VCaP (cell line): Measurements from ENCODE around the gene TTLL1.

Experiments
- H3K27ac ChIP-seq: fragments of 450-650 bp; 2 replicates; pipeline ENCODE4 v1.5.1; 2017
- TF ChIP-seq, protein P1 (sequence below): fragments of 450-650 bp; conservative IDR thresholded peaks from 2 replicates; pipeline ENCODE4 v1.5.1; 2017; ENCODE audit warnings: mild to moderate bottlenecking, moderate library complexity

The TTLL1 gene

DNA sequence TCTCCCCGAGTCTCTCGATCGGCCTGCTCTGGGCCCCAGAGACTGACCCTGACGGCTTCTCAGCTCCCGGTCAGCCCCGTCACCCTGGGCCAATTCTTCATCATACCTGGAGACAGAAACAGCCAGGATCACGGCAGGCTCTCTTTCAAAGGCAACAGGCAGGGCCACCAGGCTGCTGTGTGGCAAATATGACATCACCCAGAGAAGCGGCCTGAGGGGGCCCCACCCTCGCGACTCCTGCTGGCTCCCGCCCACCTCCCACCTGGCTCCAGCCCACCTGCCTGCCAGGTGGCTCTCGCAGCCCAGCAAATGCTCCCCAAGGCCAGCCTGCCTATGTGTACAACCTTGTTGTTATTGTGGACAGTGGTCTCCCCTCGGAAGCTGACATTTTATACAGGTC is 49.4 kb downstream of the TTLL1 start:
- no peak overlapping the region for H3K27ac ChIP-seq
- TF ChIP-seq, protein P1, sequence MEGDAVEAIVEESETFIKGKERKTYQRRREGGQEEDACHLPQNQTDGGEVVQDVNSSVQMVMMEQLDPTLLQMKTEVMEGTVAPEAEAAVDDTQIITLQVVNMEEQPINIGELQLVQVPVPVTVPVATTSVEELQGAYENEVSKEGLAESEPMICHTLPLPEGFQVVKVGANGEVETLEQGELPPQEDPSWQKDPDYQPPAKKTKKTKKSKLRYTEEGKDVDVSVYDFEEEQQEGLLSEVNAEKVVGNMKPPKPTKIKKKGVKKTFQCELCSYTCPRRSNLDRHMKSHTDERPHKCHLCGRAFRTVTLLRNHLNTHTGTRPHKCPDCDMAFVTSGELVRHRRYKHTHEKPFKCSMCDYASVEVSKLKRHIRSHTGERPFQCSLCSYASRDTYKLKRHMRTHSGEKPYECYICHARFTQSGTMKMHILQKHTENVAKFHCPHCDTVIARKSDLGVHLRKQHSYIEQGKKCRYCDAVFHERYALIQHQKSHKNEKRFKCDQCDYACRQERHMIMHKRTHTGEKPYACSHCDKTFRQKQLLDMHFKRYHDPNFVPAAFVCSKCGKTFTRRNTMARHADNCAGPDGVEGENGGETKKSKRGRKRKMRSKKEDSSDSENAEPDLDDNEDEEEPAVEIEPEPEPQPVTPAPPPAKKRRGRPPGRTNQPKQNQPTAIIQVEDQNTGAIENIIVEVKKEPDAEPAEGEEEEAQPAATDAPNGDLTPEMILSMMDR = no peak

DNA sequence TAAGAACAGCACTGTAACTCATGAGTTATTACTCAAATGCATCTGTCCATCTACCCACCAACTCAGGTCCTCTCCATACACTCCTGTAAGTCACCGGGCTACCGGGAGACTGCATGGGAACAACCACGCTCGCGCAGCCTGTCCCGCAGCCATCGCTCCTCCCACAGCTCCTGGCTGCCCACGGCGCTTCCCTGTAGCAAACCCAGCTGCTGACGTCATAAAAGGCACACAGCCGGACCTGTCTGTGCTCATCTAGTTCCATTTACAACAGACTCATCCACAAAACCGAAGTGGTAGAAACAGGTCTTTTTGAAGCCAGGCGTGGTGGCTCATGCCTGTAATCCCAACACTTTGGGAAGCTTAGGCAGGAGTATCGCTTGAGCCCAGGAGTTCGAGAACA is 50.9 kb downstream of the TTLL1 start:
- no peak overlapping the region for H3K27ac ChIP-seq
- TF ChIP-seq, protein P1 = no peak

DNA sequence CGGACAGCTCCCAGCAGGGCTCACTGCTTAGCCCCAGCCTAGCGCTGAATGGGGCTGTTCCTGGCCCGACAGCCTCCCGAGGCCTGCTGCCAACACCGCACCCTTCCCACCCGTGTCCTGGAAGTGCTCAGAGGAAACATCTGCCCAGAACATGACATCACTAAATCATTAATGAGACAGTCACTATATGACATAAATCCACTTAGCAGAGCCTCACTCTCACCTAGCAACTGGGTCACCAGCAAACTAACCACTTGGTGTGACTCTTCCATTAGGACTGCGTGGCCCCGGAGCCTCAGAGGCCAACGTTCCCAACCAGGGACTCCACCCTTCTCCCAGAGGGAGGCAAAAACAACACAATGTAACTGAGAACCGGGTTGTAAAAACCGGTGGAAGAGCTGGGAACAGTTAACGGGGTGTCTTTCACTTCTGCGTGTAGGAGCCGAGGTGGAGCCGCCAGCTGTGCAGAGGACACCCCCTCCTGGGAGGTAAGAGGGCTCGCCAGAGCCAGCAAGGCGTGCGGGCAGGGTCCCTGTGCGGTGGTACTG is 52.8 kb downstream of the TTLL1 start:
- TF ChIP-seq, protein P1 = no peak
- H3K27ac ChIP-seq = no peak overlapping the region

DNA sequence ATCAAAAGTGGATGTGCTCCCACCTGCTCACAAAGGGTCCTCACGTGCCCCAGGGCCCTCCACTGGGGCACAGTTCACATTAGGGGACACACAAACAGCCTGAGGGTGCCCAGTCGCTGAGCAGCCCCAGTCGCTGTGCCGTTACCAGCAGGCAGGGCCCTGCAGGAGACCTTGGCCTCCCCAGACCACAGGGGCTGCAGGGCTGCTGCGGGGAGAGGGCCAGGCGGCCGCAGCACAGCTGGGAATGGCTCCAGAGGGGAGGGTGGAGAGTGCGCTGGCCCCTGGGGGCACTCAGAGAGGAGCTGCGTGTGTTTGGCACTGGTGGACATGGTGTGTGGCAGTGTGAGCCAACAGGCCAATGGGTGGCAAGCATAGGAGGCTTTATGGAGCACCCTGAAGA is 53.9 kb downstream of the TTLL1 start:
- H3K27ac ChIP-seq = no peak overlapping the region
- TF ChIP-seq, protein P1 = no peak

DNA sequence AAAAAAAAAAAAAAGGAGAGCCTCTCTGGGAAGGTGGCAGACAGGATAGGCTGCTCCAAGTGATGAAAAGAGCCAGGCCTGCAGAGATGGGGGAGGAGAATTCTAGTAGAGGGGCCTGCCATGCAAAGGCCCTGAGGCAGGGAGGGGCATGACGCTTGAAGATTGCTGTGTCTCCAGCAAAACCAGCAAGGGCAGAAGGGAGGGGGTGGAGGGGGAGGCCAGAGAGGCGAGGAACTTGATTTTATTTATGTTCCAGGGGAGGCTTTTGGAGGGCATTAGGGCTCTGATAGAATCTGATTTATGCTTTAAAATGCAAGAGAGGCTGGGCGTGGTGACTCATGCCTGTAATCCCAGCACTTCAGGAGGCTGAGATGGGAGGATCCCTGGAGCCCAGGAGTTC is 57.6 kb downstream of the TTLL1 start:
- TF ChIP-seq, protein P1 = no peak
- H3K27ac ChIP-seq = no peak overlapping the region

DNA sequence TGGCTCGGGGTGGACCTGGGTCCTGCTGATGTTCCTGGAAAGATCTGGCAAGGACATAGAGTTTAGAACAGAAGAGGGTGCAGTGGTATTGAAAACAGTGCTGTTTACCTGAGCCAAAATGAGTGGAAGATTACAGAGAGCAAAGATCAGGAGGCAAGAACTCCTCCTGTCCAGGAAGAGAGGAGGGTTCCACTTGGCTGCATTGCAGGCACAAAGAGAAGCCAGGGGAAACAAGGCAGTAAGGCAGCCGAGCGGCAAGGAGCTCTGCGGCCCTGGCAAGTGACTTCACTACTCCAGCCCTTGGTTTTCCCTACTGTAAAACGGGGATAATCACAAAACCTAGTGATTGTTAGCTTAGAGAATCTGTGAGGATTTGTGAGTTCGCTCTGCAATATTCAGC is 70.6 kb downstream of the TTLL1 start:
- TF ChIP-seq, protein P1 = no peak
- H3K27ac ChIP-seq = peak overlapping the region; percentile 83

DNA sequence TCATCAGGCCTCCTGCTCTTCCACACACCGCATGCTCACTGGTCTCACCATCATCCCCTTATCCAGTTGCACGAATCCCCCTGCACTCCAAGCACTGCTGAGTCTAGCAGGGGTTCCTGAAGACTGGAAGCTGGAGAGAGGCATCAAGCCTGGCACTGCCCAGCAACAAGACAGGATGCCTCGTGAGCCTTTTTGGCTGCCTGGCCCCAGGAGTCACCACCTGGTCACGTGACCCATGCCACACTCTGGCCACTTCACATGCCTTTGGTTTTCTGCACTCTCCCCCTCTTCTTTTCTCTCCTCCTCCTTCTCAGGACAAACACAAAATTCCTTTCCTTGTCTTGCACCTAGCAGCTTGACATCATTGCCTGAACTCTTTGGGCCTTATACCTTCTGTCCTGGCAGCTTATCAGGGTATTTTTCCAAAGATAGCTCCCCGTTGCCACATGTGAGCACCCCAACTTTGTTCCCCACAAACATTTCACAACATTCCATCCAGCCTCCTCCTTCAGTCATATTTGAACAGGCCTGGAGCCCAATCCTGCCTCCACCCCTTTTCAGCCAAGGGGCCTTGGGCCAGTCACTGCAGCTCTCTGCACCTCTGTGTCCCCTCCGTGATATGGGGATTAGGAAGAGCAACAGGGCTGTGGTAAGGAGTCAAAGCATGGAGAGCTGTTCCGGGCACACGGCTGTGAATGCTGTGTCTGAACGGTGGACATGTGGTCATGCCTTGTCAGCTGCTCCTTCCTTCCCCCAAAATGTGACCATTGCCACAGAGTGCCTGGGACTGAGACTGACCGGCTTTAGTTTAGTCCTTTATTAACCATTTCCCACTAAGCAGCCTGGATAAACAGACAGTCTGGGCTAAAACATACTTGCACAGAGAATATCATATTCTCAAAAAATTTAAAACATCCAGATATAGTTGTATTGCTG is 71.4 kb downstream of the TTLL1 start:
- TF ChIP-seq, protein P1 = no peak
- H3K27ac ChIP-seq = peak overlapping the region; percentile 83

DNA sequence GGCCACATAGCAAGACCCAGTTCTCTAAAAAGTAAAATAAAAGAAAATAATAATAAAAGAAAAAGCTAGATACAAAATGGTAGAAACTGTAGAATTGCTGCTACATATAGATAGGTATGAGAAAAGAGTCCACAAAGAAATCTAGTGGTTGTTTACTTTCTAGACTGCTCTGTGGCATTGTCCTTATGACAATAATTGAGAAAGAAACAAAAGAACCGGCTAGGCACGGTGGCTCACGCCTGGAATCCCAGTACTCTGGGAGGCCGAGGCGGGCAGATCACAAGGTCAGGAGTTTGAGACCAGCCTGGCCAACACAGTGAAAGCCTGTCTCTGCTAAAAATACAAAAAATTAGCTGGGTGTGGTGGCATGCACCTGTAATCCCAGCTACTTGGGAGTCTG is 73.0 kb downstream of the TTLL1 start:
- H3K27ac ChIP-seq = peak overlapping the region; percentile 75; the same call in 1 of the 2 replicates
